Globus pallidus (tissue), 1 donor: ENCODE measurements around the gene AHNAK2.
A peak's percentile ranks its signal among the peaks of the same experiment; 100 is the strongest.

Source experiments
- DNase-seq: peaks from one replicate; pipeline ENCODE4 v3.0.0-alpha.2; 2015; ENCODE audit warnings: low spot score

AHNAK2 gene

GRCh38 chr14:104986487-104987164 lies 8.5 kb upstream of the AHNAK2 start:
- DNase-seq = no peak

DNA sequence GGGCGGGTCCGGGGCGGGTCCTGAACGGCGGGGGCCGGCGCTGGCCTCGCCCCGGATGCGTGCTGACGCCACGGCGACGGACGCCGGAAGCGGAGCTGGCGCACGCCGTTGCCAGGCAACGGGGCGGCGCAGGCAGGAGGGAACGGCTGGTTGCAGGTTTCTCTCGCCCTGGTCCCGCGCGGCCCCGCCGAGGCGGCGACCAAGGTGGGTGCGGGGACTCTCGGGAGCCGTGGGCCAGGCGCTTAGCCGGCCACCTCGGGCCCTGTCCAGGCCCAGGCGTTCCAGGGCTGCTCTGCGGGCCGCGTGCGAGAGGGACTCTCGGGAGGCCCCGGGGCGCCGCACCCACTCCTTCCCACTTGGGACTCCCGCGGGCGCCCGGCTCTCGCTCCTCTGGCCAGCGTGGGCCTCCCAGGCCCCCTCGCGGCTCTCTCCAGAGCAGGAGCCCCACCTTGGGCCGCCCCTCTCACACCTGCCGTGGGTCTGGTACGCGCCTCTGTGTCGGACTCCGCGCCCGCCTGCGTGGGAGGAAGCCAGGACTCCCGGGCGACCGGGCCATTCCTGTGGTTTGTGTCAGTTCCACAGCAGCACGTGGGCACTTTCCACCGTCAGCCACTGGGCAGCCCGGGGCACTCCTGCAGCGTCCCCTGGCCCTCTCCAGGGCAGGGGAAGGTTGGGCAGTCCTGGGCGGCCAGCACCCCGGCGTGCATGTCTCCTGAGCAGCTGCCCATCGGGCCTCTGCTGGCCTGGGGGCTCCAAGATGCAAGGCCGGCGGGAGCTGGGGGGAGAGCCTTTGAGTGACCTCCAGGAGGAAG lies 7.7 kb upstream of the AHNAK2 start, which contains the start of gene CLBA1:
Gene CLBA1 (plus strand): TSS at position 114 of the 812 bp plus-strand sequence. CDS start 644 bp downstream, at position 758.
- peak; percentile 87 for DNase-seq

DNA sequence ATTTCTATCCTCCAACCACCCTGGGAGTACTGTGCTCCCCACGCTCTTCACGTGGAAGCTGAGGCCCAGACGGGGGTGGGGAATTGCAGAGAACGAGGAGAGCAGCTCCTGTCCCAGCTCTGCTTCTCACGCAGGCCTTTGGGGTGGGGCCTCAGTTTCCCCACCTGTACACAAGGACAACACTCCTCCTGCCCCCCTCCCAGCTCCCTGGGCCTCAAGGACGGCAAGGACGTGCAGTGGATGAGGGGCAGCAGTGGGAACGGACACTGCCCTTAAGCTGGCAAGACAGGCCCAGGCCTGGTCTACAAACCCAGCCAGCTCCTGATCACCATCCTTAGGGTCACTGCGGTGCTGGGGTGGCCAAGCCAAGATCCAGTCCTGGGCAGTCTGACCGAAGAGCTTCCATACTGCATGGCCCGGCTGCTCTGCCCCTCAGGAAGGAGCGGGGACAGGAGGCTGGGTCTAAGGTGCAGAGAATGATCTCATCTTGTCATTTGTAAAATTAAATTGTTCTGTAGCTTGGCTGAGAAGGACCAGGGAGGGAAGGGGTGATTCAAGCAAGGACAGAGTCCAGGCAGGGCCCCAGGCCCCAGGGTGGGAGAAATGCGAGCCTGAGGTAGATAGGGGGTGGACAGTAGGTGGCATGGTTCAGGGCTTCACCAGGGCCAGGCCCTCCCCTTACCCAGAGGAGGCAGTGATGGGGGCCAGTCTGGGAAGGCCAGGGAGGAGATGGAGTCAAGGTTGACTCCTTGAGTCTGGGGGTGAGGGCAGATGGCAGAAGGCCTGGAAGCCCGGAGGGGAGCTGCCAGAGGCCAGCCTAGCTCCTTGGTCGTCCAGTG lies 6.1 kb upstream of the AHNAK2 start:
- DNase-seq = no peak

DNA sequence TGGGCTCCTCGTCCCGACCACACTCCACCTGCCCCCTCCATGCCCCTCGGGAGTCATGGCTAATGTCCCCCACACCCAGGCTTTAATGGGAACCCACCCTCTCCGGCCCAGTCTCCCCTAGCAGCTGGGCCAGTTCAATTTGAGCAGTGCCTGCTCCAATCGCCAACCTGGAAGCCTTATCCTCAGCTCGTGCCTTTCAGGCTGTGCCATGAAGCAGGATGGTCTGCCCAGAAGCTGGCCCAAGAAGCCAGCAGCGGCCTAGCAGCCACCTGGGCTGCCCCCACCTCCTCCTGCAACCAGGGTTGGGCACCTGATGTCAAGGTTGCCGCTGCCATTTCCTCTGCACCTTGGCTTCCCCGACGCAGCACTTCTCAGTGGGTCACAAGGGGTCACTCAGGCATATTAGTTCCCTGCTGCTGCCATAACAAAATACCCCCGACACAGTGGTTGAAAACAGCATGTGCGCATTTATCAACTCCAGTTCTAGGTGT lies 5.1 kb upstream of the AHNAK2 start:
- DNase-seq = no peak

DNA sequence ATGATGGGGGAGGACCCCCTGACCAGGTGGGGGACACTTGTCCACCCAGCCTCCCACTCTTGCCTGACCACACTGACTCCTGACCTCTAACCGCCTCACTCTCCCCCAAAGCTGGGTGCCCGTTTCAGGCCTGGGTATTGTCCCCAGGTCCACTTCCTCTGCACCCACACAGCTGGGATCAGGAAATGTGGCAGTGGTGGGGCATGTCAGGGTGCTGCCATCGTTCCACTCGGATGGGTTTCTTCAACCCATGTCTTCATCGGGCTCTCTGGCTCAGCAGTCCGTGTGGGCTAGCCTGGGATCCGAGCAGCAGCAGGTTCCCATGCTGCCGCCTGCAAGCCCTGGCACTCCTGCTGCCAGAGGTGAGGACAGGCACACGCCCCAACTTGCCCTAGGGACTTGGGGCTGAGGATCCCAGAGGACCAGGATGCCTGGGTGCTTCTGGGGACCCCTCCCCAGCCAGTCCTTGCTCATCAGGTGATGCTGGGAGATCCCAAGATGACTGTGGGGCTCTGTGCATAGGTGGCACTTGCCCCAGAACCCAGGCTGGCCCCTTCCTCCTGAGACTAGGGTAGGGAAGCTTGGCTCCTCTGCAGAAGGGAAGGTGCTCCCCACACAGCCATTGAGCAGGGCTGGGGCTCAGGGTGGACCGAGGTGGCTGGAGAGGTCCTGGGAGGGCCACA lies 4.5 kb upstream of the AHNAK2 start:
- DNase-seq = no peak

GRCh38 chr14:104981699-104982541 lies 3.7 kb upstream of the AHNAK2 start:
- no peak for DNase-seq

- no peak for DNase-seq
These were observed 2.7 kb upstream of the AHNAK2 start for GRCh38 chr14:104980611-104981531.

DNA sequence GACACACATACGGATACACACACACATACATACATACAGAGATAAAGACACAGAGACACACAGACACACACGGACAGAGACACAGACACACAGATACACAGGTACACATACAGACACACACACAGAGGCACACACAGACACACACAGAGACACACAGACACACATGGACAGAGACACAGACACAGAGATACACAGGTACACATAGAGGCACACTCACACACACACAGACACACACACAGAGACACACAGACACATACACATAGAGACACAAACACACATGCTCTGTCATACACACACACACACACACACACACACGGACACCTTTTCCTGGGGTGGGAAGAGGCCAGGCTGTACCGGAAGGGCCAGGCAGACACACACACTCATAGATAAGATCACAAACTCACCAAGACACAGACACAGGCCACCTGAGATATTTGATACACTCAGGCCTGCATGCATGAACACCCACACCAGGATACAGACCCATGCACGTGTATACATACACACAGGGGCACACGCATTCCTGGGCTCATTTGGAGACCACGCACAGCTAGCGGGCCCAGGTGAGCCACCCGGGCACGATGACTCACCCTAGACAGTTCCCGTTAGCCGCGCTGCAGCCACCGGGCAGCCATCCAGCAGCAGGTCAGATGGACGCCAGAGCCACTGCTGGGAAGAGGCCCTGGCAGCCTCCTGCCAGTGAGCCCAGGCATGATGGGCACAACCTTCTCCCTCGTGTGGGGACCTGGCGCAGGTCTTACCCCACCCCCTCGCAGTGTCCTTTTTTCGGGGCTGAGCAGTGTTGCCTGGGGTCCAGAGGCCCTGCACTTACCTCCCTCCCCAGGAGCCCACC lies 1.8 kb upstream of the AHNAK2 start:
- no peak for DNase-seq

GRCh38 chr14:104978746-104979691 lies 845 bp upstream of the AHNAK2 start:
- no peak for DNase-seq

- no peak for DNase-seq
These were observed 1.0 kb downstream of the AHNAK2 start for GRCh38 chr14:104977008-104977680.

GRCh38 chr14:104976198-104977007 lies 1.8 kb downstream of the AHNAK2 start:
- DNase-seq = peak; percentile 52

- DNase-seq = no peak
These were observed 2.5 kb downstream of the AHNAK2 start for GRCh38 chr14:104975481-104976197.

- DNase-seq = no peak
These were observed 3.3 kb downstream of the AHNAK2 start for GRCh38 chr14:104974665-104975390.

GRCh38 chr14:104974146-104974541 lies 4.0 kb downstream of the AHNAK2 start:
- no peak for DNase-seq
